ENCODE data around the gene ARHGEF28.

DNA sequence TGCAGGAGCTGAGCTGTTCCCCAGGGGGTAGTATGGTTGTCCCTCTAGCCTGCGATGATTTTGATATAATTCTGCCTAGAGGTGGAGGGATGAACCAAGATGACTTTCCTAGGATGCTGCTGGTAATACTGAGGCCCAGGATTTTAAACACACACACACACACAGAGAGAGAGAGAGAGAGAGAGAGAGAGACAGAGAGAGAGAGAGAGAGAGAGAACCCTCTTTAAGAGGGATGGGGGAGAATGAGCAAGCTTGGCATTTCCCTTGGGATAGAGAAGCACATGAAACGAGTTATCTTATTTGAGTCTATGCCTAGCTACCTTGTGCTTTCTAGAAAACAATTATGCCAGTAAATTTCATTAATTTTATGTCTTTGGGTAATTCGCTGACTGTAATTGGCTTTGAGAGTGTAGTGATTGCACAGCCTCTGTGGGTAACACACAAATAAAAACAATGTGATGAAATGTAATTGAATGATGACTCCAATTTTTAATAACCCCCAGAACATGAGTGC, 338.4 kb downstream of the ARHGEF28 start:
- TF ChIP-seq, protein P1, sequence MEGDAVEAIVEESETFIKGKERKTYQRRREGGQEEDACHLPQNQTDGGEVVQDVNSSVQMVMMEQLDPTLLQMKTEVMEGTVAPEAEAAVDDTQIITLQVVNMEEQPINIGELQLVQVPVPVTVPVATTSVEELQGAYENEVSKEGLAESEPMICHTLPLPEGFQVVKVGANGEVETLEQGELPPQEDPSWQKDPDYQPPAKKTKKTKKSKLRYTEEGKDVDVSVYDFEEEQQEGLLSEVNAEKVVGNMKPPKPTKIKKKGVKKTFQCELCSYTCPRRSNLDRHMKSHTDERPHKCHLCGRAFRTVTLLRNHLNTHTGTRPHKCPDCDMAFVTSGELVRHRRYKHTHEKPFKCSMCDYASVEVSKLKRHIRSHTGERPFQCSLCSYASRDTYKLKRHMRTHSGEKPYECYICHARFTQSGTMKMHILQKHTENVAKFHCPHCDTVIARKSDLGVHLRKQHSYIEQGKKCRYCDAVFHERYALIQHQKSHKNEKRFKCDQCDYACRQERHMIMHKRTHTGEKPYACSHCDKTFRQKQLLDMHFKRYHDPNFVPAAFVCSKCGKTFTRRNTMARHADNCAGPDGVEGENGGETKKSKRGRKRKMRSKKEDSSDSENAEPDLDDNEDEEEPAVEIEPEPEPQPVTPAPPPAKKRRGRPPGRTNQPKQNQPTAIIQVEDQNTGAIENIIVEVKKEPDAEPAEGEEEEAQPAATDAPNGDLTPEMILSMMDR (IDR thresholded peaks at IDR 0.05; ENCODE audit: poor library complexity) = no peak
- no peak for TF ChIP-seq EZH2phosphoT487 (IDR thresholded peaks at IDR 0.05; ENCODE audit: low read depth, severe bottlenecking, unreplicated experiment)
